Upper lobe of left lung (tissue), 4 donors: Measurements from ENCODE around the gene CARD19.

ENCODE experiments used
- CTCF ChIP-seq, 6 experiments: fragments of 450-650 bp in 4 of 6; fragments of 200-600 bp in 2 of 6; sonication (generic) in 2 of 6; IDR thresholded peaks; one replicate each; pipeline ENCODE4 v1.5.1; 2016 to 2019; ENCODE audit warnings: antibody characterized with exemption in 6 of 6
- EP300 ChIP-seq, 4 donors: sonication (generic); formaldehyde crosslinking; IDR thresholded peaks; one replicate each; pipeline ENCODE4 v1.5.1; 2017; ENCODE audit warnings: antibody characterized with exemption in 4 of 4, control low read depth in 2 of 4
- POLR2A ChIP-seq, 4 donors: fragments of 450-650 bp; IDR thresholded peaks; one replicate each; pipeline ENCODE4 v1.5.1; 2016 to 2017; ENCODE audit warnings: antibody characterized with exemption in 4 of 4, mild to moderate bottlenecking in 2 of 4
- POLR2AphosphoS5 ChIP-seq, 2 donors: sonication (generic); formaldehyde crosslinking; IDR thresholded peaks; one replicate each; pipeline ENCODE4 v1.5.1; 2017; ENCODE audit warnings: antibody characterized with exemption in 2 of 2

DNA sequence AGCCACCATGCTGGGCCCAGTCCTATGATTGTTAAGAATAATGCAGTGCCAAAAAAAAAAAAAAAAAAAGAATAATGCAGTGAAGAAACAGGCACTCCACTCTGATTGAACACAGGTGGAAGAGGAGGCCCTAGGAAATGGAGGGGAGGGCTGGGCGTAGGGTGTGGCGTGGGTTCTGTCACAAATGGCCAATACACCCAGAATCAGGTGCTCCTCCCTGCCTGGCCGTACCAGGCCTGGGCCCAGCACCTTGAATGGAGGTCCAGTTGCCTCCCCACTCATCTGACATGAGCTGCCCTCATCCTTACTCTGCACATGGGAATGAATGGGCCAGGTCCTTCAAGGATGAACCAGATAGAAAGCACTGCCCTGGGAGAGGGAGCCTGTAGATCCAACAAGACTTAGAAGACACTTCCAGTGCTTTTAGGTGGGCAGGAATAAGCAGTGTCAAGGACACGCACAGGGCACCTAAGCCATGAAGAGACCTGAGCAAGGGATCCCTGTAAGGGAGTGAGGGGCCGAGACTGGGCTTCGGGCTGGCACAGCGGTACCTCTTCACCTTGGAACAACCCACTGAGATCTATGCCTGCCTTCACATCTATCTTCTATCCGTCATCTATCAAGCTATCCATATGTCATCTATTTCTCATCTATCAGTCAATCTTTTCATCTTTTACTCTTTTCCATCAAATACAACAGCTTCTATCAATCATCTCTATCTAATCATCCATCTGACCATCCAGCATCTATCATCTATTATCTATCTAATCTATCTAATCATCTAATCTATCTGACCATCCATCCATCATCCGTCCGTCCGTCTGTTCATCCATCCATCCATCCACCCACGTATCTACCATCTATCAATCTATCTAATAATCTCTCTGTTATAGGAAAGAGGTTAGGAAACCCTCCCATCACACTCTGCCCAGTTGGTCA lies 22.2 kb downstream of the CARD19 start:
- TF ChIP-seq CTCF (IDR thresholded peaks at IDR 0.05) (no peak), EP300 (IDR thresholded peaks at IDR 0.05) (no peak), POLR2A (IDR thresholded peaks at IDR 0.05) (no peak), POLR2AphosphoS5 (IDR thresholded peaks at IDR 0.05) (no peak)
